ENCODE data around the gene RTF1. TPM values are rescaled to one million over a fixed set of nuclear protein-coding genes. Genes with fewer than 3 reads are reported as not detected.
"Not testable (repeated sequence)": the region's sequence is repeated elsewhere in the genome, so short reads cannot be mapped to it uniquely, and the experiment has no call there.

The RTF1 gene
- total RNA-seq, 2 donors from 2014 or later: 23.6 to 38.2 TPM

DNA sequence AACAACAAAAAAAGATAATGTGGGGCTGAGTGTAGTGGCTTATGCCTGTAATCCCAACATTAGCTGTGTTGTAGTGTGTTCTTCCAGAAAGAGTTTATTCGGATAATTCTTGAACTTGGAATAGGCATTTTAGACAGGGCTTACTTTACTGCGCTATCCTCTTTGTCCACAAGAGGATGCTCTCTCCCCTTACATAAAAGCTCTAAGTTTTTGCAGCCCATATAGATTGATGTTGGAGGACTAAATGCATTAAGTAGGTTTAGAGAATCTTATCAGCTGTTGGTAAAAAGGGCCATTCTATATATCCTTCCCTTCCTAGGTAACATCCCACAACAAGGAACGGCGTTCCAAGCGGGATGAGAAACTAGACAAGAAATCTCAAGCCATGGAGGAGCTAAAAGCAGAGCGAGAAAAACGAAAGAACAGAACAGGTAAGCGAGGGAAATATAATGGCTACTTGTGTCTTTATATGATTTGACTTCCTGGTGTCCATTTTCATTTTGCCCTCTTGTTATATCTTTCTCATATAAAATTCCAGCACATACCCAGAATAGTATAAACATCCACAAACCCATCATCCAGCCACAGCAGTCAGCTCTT lies 49.0 kb downstream of the RTF1 start:
- Mint-ChIP-seq H3K4me1 (peaks cover 18% of the 10 kb centered on the region), H3K27me3 (no peaks in the 10 kb centered on the region), H3K9me3 (no peaks in the 10 kb centered on the region), H3K4me3 (no peak overlapping the region), H3K27ac (no peak overlapping the region), H3K36me3 (ENCODE audit: low read depth) (peaks cover 87% of the 10 kb centered on the region)
- peak; percentile 68 for ATAC-seq (replicated peaks)

DNA sequence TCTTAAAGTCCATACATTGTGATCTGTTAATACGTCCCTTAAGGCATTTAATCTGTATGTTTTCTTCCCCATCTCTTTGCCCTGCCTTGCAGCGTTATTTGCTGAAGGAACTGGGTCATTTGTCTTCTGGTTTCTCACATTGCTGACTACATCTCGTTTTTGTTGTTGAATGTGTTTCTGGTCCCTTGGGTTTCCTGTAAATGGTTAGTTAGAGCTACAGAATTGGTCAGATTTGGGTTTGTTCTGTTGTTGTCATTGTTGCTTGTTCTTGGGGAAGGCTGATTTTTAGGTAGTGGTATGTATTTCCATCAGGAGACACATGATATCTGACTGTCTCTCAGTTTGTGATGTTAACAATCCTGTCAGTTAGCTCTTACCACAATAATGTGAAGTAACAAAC lies 49.8 kb downstream of the RTF1 start:
- H3K4me1 Mint-ChIP-seq: peaks cover 18% of the 10 kb centered on the region
- H3K9me3 Mint-ChIP-seq: no peaks in the 10 kb centered on the region
- peaks cover 94% of the 10 kb centered on the region for H3K36me3 Mint-ChIP-seq (ENCODE audit: low read depth)
- no peaks in the 10 kb centered on the region for H3K27me3 Mint-ChIP-seq
- peak; percentile 18 for ATAC-seq (replicated peaks)
- peak overlapping the region; percentile 85 for H3K27ac Mint-ChIP-seq
- no peak overlapping the region for H3K4me3 Mint-ChIP-seq

DNA sequence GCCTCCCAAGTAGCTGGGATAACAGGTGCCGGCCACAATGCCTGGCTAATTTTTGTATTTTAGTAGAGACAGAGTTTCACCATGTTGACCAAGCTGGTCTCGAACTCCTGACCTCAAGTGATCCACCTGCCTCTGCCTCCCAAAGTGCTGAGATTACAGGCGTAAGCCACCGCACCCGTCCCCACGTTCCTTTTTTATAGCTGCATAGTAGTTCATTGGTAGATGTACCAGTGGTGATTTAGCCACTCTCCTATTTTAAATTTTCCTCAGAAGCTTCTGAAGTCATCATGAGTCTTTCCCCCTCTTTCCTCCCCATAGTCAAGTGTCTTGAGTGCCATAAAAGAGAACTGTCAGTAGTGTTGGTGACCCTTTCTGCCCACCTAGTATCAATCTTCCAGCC lies 52.7 kb downstream of the RTF1 start:
- not testable (repeated sequence) for H3K4me3 Mint-ChIP-seq; H3K27me3 Mint-ChIP-seq; H3K9me3 Mint-ChIP-seq; ATAC-seq (replicated peaks)
- Mint-ChIP-seq H3K36me3 (ENCODE audit: low read depth) (peaks cover 92% of the 10 kb centered on the region), H3K27ac (peak overlapping the region; percentile 69), H3K4me1 (peaks cover 13% of the 10 kb centered on the region)

DNA sequence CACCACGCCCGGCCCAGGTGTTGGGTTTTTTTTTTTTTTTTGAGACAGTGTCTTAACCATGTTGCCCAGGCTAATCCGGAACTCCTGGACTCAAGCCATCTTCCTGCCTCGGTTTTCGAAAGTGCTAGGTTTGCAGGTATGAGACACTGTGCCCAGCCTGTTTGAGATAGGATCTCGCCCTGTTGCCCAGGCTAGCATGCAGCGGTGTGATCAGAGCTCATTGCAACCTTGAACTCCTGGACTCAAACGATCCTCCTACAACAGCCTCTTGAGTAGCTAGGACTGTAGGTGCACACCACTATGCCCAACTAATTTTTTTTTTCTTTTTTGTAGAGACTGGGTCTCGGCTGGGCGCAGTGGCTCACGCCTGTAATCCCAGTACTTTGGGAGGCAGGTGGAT lies 56.5 kb downstream of the RTF1 start:
- Mint-ChIP-seq H3K4me1 (peaks cover 4% of the 10 kb centered on the region), H3K36me3 (ENCODE audit: low read depth) (peaks cover 93% of the 10 kb centered on the region), H3K9me3 (no peaks in the 10 kb centered on the region), H3K27me3 (no peaks in the 10 kb centered on the region), H3K27ac (no peak overlapping the region), H3K4me3 (no peak overlapping the region)
- no peak for ATAC-seq (replicated peaks)

DNA sequence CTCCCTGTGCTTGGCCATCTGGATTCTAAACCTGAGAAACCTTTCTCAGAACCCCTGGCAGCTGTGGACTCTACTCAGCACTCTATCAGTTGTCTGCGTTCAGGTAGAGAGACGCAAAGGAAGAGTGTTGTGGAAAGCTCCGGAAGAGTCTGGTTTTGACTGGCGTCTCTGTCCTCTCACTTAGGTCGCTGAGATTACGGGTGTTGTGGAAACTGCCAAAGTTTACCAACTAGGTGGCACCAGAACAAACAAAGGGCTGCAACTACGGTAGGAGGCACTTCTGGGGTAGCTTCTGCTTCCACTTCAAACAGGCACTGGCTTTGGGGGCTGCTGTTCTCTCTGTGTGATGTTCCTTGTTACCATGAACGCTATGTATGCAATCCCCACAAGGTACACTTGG lies 57.5 kb downstream of the RTF1 start:
- peaks cover 93% of the 10 kb centered on the region for H3K36me3 Mint-ChIP-seq (ENCODE audit: low read depth)
- H3K27ac Mint-ChIP-seq: no peak overlapping the region
- H3K4me3 Mint-ChIP-seq: no peak overlapping the region
- no peaks in the 10 kb centered on the region for H3K9me3 Mint-ChIP-seq
- no peaks in the 10 kb centered on the region for H3K27me3 Mint-ChIP-seq
- H3K4me1 Mint-ChIP-seq: peaks cover 4% of the 10 kb centered on the region
- no peak for ATAC-seq (replicated peaks)

DNA sequence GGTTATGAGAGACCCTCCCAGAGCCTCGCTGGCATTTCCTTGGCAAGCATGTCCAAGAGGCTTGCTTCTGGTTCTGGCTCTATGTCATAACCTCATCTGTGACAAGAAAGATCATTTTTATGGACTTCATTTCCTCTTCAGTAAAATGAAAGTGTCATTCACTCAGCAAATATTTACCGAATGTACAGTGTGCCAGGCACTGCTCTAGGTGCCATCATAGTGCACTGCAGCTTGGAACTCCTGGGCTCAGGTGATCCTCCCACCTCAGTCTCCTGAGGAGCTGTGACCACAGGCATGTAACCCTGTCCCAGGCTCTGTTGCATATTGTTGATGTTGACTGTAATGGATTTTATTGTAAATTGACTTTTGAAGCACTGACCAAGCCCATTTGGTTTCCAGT lies 58.0 kb downstream of the RTF1 start:
- Mint-ChIP-seq H3K9me3 (no peaks in the 10 kb centered on the region), H3K4me3 (no peak overlapping the region), H3K27me3 (no peaks in the 10 kb centered on the region), H3K27ac (no peak overlapping the region), H3K4me1 (peaks cover under 1% of the 10 kb centered on the region), H3K36me3 (ENCODE audit: low read depth) (peaks cover 93% of the 10 kb centered on the region)
- no peak for ATAC-seq (replicated peaks)

DNA sequence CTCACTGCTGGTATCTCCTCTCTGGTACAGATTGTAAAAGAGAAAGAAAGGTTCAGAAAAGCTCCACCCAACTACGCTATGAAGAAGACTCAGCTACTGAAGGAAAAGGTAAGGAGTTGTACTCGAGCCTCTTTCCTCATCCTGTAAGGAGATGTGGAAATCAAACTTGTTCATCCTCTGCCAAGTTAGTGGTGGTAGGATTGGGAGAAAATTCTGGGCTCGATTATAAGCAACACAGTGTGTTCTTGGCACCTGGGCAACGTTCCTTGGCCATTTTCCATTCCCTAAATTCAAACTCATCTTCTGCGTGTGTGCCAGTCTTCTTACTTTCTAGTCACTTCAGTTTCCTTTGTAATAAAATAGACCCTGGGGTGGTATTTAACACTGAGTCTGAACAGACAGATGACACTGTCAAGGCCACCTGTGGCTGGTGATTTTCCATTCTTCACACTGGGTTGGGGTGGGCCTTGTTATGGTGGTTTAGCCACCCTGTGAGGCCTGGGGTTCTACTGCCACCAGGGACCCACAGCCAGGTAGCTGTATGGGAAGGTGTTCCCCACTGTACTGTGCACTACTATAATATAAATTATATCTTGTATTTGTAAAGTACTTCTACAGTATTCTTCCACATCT lies 59.6 kb downstream of the RTF1 start:
- H3K4me1 Mint-ChIP-seq: no peaks in the 10 kb centered on the region
- H3K4me3 Mint-ChIP-seq: no peak overlapping the region
- H3K27me3 Mint-ChIP-seq: no peaks in the 10 kb centered on the region
- peaks cover 93% of the 10 kb centered on the region for H3K36me3 Mint-ChIP-seq (ENCODE audit: low read depth)
- no peak for ATAC-seq (replicated peaks)
- H3K27ac Mint-ChIP-seq: no peak overlapping the region
- no peaks in the 10 kb centered on the region for H3K9me3 Mint-ChIP-seq

DNA sequence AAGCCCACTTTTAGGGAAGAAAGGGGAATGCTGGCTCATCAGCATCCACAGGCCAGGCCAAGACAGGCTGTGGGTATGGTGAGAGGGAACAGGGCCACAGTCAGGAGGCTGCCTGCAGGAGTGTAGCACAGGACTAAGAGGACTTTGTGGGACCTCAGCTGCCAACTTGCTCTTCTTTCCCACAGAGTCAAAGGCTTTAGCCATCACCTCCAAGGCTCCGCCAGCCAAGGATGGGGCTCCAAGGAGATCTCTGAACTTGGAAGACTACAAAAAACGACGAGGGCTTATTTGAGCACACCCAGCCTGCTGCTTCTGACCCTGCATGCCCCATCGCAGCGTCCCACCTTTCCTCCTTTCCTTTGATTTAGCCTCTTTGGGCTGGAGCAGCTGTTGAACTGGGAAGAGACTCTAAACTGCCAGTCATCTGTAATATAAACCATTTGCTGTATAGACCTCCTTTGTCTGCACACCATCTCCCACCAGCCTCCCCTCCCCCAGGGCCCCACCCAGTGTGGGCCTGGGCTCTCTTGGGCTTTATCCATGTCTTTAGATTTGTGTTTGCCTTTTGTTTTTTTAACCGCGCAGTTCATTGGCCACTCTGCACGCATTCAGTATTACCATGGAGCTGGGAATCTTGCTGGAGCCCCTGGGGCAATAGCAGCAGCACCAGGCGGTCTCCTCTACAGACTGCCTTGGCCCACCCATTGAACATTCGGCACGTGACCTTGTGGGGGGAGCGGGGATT lies 63.7 kb downstream of the RTF1 start:
- ATAC-seq (replicated peaks): no peak
- H3K27me3 Mint-ChIP-seq: no peaks in the 10 kb centered on the region
- no peaks in the 10 kb centered on the region for H3K9me3 Mint-ChIP-seq
- peaks cover 13% of the 10 kb centered on the region for H3K4me1 Mint-ChIP-seq
- peaks cover 63% of the 10 kb centered on the region for H3K36me3 Mint-ChIP-seq (ENCODE audit: low read depth)
- H3K4me3 Mint-ChIP-seq: no peak overlapping the region
- no peak overlapping the region for H3K27ac Mint-ChIP-seq

DNA sequence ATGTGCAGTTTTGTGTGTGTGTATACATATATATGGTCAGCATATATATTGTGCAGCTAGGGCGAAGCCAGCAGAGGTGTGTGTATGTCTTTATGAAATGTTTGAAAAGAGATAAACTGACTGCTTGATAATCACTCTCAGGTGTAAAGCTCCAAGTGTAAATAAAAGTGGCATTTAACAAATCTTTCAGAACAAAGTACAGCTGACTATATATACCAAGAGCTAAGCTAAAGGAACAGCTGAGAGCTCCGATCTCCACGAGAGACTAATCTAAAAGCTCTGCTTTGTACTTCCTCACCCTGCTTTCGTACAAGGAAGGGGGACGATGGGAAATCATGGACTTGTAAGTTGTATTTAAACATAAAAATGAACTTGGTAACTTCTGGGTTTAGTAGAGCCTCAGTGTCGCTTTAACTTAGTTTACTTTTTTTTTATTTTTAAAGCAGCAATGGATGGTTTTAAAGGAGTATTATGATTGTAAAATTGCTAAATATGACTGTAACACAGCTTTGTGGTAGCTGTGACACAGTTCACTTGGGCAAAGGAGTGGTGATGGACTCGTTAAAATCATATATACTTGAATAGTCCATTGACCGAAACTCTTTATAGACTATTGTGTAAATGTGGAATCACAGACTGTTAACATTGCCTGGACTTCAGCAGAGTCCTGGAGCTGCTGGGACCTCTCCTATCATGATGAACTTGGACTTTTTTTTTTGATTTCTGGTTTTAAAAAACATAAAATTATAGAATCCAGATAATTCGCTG lies 65.4 kb downstream of the RTF1 start:
- Mint-ChIP-seq H3K4me3 (peak overlapping the region; percentile 73), H3K9me3 (no peaks in the 10 kb centered on the region), H3K36me3 (ENCODE audit: low read depth) (peaks cover 46% of the 10 kb centered on the region), H3K27ac (no peak overlapping the region), H3K27me3 (no peaks in the 10 kb centered on the region), H3K4me1 (peaks cover 13% of the 10 kb centered on the region)
- ATAC-seq (replicated peaks): no peak

DNA sequence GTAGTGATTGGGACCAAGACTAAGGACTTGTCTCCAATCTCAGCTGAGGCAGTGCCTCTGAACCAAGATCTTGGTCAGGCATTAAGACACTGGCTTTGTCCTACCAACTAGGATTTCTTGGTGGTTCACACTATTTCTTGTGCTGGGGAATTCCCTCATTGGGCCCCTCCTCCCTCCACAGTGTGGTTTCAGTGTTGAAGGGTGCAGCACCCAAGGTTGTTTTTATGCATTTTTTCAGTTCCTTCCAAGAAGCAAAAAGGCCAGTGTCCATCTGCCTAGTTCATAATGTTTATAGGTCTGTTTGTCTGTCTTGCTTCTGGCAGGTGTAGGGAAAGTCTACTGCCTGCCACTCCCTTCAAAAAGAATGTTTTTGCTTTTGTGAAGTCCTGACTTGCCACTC lies 66.2 kb downstream of the RTF1 start:
- H3K9me3 Mint-ChIP-seq: no peaks in the 10 kb centered on the region
- peak overlapping the region; percentile 70 for H3K27ac Mint-ChIP-seq
- peaks cover 19% of the 10 kb centered on the region for H3K4me1 Mint-ChIP-seq
- H3K27me3 Mint-ChIP-seq: no peaks in the 10 kb centered on the region
- peaks cover 44% of the 10 kb centered on the region for H3K36me3 Mint-ChIP-seq (ENCODE audit: low read depth)
- peak; percentile 83 for ATAC-seq (replicated peaks)
- H3K4me3 Mint-ChIP-seq: peak overlapping the region; percentile 73

DNA sequence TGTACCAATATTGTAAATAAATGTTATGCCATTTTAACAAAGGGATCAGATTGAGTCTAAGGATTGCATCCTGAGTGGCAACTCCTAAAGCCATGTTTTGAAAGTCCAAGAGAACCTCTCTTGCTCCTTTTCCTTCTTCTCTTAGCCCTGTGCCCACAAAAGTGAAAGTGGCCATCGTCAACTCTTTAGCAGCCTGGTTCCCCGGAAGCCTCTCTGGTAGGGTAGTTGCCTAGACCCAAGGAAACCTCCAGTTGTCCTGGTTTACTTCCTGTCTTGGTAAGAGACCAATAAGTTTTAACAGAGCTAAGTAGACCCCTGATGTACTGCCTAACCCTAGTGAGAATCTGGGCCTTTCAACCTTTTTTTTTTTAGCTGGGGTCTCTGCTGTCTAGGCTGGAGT lies 66.6 kb downstream of the RTF1 start:
- no peaks in the 10 kb centered on the region for H3K9me3 Mint-ChIP-seq
- ATAC-seq (replicated peaks): peak; percentile 58
- peaks cover 41% of the 10 kb centered on the region for H3K36me3 Mint-ChIP-seq (ENCODE audit: low read depth)
- H3K4me1 Mint-ChIP-seq: peaks cover 20% of the 10 kb centered on the region
- no peaks in the 10 kb centered on the region for H3K27me3 Mint-ChIP-seq
- peak overlapping the region; percentile 70 for H3K27ac Mint-ChIP-seq
- H3K4me3 Mint-ChIP-seq: peak overlapping the region; percentile 73

DNA sequence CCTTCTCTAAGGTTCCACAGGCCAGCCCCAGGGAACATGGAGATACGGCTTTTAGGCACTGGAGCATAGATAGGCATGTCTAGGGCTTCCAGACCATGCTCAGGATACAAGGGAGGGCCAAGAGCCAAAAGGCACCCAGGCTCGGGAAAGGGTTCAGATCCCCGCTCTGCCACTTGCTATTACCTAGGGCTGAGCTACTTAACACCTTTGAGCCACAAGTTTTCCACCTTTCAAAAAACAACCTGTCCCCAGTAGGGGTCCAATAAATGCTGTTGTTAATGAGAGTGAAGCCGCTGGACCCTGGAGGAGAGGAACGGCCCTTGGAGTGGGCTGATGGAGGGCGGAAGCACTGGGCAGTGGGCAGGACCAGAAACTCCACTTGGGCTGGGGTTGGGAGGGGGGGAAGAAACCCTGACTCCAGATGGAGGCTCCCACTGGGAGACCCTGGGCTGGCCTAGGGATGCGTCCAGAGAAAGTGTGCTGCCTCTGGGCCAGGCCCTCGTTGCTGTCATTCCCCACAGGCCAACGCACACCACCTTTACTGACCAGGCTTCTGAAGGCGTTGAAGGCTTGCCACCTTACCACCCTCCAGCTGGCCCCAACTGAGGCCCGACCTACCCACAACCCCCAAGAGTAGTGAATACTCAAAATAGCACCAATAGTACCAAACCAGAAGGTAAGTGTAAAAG lies 68.2 kb downstream of the RTF1 start:
- H3K36me3 Mint-ChIP-seq (ENCODE audit: low read depth): peaks cover 25% of the 10 kb centered on the region
- H3K27me3 Mint-ChIP-seq: no peaks in the 10 kb centered on the region
- H3K27ac Mint-ChIP-seq: no peak overlapping the region
- H3K9me3 Mint-ChIP-seq: no peaks in the 10 kb centered on the region
- ATAC-seq (replicated peaks): no peak
- H3K4me3 Mint-ChIP-seq: no peak overlapping the region
- peaks cover 21% of the 10 kb centered on the region for H3K4me1 Mint-ChIP-seq

DNA sequence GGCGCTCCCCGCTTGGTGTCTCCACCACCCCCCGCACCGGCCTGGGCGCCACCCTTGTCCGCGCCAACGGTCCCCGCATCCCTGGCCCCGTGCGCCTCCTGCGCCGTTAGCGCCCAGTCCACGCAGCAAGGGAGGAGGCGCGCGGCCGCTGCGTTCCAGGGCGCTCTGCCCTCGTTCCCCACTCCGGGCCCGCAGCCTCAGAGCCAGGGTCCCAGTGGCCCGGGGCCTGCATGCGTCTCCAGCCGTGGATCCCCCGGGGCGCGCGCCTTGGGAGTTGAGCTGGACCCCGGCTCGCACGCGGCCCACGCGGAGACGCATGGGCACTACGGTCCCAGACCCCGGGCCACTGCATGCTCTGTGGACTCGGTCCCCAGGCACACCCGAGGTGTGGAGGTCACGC lies 69.4 kb downstream of the RTF1 start:
- H3K4me3 Mint-ChIP-seq: no peak overlapping the region
- peaks cover 13% of the 10 kb centered on the region for H3K36me3 Mint-ChIP-seq (ENCODE audit: low read depth)
- ATAC-seq (replicated peaks): no peak
- peaks cover 28% of the 10 kb centered on the region for H3K4me1 Mint-ChIP-seq
- H3K27ac Mint-ChIP-seq: no peak overlapping the region
- no peaks in the 10 kb centered on the region for H3K27me3 Mint-ChIP-seq
- no peaks in the 10 kb centered on the region for H3K9me3 Mint-ChIP-seq

DNA sequence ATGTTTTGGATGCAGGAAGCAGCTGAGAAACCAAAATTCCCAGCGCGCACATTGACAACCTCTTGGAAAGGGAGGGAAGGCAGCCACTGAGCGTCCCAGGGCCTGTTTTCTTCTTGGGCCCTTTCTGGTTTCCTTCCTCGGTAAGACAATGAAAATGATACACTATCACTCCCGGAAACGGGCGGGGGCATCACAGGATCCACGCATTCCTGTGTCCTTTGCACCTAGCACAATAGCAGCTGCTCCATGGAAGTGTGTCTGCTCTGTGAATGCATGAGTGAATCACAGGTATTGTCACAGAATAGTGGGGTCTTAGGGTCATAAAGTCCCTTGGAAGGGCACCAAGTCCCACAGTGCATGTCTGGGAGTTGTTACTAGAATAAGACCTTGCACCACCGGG lies 70.5 kb downstream of the RTF1 start:
- ATAC-seq (replicated peaks): no peak
- Mint-ChIP-seq H3K9me3 (no peaks in the 10 kb centered on the region), H3K27ac (peak overlapping the region; percentile 66), H3K27me3 (no peaks in the 10 kb centered on the region), H3K36me3 (ENCODE audit: low read depth) (peaks cover 7% of the 10 kb centered on the region), H3K4me1 (peaks cover 36% of the 10 kb centered on the region), H3K4me3 (no peak overlapping the region)

All from activated T-helper 17 cell treated with anti-CD3 and anti-CD28 coated beads, Interleukin-2, amount 50 U/mL, for 72 hours (primary cell).